Epithelial cell of prostate (primary cell): Measurements from ENCODE around the gene RAPGEF5.
A peak's percentile ranks its signal among the peaks of the same experiment; 100 is the strongest.
"Not testable (repeated sequence)": the region's sequence is repeated elsewhere in the genome, so short reads cannot be mapped to it uniquely, and the experiment has no call there.

Experiments used
- DNase-seq: peaks from one replicate; pipeline ENCODE4 v3.0.0-alpha.2; 2011; ENCODE audit warnings: low read depth, low spot score
- H3K27ac ChIP-seq: fragments of 450-650 bp; 2 replicates; pipeline ENCODE4 v1.5.1; 2017; ENCODE audit warnings: mild to moderate bottlenecking

The RAPGEF5 gene

DNA sequence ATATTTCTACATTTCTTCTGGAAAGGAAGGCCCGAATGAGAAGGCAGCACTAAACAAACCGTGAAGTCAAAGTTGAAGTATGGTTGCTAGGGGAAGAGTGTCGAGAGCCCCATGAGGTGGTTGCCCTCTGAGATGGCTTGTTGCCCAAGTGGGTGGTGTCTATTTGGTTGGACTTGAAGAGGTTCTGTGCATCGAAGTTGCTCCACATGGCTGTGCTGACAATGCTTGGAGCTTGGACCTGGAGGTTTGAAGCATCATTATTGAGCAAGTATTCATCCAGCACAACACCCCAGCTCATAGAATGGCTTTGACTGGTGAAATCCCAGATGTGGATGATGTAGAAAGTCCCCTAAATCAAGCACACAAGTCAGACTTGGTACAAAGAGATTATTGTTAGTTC is 246.1 kb downstream of the RAPGEF5 start:
- H3K27ac ChIP-seq: no peak overlapping the region
- no peak for DNase-seq

GRCh38 chr7:22110227-22110839 is 246.6 kb downstream of the RAPGEF5 start:
- DNase-seq: no peak
- no peak overlapping the region for H3K27ac ChIP-seq

- H3K27ac ChIP-seq: no peak overlapping the region
- no peak for DNase-seq
Measured at GRCh38 chr7:22109761-22110160, 247.2 kb downstream of the RAPGEF5 start.

GRCh38 chr7:22108151-22108845 is 248.7 kb downstream of the RAPGEF5 start:
- H3K27ac ChIP-seq: no peak overlapping the region
- no peak for DNase-seq

DNA sequence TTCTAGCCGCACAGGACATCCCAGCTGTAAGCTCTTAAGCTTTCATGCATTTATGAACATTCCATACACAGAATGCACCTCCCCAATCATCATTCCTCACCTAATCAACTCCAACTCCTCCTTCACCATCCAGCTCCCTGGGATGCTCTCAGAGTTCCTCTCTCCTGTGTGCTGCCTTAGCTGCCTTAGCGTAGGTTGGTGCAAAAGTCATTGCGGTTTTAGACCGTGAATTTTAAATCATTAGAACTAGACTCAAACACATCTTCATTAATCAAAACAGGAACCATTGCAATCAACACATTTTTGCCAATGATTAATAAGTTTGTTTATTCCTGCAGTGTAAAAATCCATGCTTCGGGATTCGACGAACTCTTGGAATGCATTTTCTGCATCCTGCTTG is 251.4 kb downstream of the RAPGEF5 start:
- no peak for DNase-seq
- H3K27ac ChIP-seq: no peak overlapping the region

GRCh38 chr7:22094413-22095342 is 262.3 kb downstream of the RAPGEF5 start:
- no peak for DNase-seq
- H3K27ac ChIP-seq: no peak overlapping the region

DNA sequence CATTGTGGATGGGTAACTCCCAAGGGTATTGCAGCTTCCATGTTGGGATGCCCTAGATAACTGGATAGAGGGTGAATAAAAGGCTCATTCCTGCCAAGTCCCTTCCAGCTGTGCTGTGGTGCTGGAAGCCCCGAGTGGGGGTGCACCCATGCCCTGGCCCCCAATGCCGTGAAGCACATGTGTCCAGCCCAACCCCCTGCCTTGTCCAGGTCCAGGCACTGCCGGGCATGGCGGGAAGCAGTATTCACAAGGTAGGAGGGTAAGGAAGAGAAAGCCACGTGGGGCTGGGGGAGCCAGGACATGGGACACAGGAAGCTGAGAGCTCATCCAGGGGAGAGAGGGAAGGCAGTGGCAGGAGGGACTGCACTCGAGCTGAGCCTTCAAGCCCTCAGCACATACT is 263.0 kb downstream of the RAPGEF5 start:
- H3K27ac ChIP-seq: no peak overlapping the region
- no peak for DNase-seq

DNA sequence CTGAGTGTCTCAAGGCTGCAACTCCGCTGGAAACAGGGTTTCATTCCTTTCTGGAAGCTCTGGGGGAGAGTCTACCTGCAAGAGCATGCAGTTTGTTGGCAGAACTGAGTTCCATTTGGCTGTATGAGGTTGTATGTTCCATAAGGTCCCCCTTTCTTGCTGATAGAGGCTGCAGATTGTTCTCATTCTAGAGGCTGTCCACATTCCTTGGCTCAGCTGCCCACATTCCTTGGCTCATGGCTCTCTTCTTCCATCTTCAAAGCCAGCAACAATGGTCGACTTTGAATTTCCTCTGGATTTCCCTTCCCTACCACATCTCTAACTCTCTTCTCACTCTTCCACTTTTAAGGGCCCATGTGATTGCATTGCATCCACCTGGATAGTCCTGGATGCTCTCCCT is 264.0 kb downstream of the RAPGEF5 start:
- DNase-seq: no peak
- H3K27ac ChIP-seq: no peak overlapping the region

GRCh38 chr7:22090958-22091525 is 265.9 kb downstream of the RAPGEF5 start:
- DNase-seq, H3K27ac ChIP-seq: not testable (repeated sequence)

DNA sequence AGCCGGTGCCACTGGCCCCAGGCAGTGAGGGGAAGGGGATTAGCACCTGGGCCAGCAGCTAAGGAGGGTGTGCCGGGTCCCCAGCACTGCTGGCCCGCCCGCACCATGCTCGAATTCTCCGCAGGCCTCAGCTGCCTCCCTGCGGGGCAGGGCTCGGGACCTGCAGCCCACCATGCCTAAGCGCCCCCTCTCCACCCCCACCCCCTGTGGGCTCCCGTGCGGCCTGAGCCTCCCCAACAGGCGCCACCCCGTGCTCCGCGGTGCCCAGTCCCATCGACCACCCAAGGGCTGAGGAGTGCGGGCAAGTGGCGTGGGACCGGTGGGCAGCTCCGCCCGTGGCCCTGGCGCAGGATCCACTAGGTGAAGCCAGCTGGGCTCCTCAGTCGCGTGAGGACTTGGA is 266.4 kb downstream of the RAPGEF5 start:
- no peak overlapping the region for H3K27ac ChIP-seq
- no peak for DNase-seq

DNA sequence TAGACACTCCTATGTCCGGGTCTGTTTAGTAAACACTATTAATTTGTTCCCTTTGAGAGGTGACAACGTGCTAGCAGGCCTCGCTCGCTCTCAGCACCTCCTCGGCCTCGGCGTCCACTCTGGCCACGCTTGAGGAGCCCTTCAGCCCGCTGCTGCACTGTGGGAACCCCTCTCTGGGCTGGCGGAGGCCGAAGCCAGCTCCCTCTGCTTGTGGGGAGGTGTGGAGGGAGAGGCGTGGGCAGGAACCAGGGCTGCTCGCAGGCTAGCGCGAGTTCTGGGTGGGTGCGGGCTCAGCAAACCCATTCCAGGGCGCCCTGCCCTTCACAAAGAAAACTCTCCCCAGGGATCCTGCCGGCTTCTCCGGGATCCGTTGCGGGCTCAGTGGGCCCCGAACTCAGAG is 266.8 kb downstream of the RAPGEF5 start:
- no peak for DNase-seq
- no peak overlapping the region for H3K27ac ChIP-seq

- no peak overlapping the region for H3K27ac ChIP-seq
- no peak for DNase-seq
Measured at GRCh38 chr7:22088827-22089226, 268.1 kb downstream of the RAPGEF5 start.

DNA sequence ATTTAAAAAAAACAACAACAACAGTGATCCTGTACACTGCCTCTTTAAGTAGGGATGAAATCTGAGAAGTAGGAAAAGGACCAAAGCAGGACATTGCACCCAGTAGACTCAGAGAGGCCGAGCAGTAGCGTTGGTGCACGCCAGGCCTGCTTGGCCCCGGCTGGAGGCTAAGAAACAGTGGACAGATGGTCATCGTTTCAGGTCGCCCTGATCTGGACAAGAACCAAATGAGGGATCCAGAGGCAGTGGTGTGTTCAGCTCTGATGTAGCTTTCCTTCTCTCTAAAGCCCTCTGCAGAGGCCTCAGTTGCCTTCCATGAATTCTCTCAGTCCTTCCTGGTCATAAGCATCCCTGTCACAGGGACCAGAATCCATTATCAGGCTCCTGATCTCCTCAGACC is 269.1 kb downstream of the RAPGEF5 start:
- no peak overlapping the region for H3K27ac ChIP-seq
- DNase-seq: no peak

DNA sequence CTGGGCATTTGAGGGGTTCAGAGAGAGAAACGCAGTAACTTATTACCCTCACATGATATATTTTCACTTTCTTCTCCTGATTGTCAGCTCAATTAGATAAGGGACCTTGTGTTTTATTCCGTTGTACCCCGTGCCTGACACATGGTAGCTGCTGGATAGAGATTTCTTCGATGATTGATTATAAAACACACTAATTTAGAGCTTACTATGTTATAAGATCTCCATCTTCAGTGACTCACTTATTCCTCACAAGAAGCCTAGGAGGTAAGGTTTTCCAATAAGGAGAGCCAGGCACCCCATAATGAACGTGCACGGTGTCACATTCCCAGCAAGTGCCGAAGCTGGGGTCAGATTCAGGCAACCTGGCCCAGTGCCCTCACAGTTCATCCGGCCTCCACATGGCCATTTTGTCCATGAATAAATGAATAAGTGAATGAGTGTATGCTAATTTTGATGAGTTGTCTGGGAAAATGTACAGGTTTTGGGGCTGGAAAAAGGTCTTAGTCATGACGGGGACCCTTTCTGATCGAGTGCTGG is 273.2 kb downstream of the RAPGEF5 start:
- H3K27ac ChIP-seq: peak overlapping the region; percentile 43
- no peak for DNase-seq

DNA sequence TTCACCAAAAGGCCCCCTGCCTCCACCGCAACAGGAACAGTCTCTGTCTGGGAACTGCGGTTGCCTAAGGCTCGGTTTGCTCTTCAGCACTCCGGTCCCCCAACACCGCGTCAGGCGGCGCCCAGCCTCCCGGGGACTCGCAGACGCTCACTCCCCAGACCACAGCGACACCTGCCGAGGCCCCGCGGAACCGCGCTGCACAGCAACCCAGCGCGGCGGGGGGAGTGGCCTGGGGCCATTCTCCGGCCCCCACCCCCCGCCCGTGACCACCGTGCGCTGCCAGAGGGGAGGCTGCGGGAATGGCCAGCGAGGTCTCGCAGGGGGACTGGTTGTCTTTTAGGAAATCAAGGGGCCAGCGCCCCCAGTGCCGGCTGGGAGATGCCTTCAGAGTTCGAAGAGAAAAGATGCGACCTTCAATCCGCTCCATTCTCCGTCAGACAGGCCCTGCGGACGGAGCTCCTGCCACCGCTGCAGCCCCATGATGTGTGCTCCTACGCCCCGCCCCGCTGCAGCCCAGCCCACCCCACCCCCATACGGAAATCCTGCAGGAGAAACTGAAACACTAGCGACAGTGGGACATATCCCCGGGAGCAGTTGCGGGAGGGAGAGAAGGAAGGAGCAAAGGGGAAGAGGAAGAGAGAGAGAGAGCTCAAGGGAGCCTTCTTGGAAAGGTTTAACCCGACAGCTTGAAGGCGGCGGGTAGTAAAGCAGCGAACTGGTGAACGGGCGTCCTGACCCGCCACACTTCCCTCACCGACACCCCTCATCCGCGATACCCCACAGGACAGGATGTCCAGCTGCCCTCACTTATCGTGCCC is 273.9 kb downstream of the RAPGEF5 start:
- no peak for DNase-seq
- peak overlapping the region; percentile 43 for H3K27ac ChIP-seq

- DNase-seq: no peak
- no peak overlapping the region for H3K27ac ChIP-seq
Measured at GRCh38 chr7:22082553-22082885, 274.4 kb downstream of the RAPGEF5 start.

- not testable (repeated sequence) for DNase-seq
Measured at GRCh38 chr7:22080219-22080618, 276.7 kb downstream of the RAPGEF5 start.

GRCh38 chr7:22078872-22079271 is 278.1 kb downstream of the RAPGEF5 start:
- DNase-seq, H3K27ac ChIP-seq: not testable (repeated sequence)

More at GRCh38 chr7:22080219-22080618, 276.7 kb downstream of the RAPGEF5 start:
- H3K27ac ChIP-seq: not testable (repeated sequence)

DNA sequence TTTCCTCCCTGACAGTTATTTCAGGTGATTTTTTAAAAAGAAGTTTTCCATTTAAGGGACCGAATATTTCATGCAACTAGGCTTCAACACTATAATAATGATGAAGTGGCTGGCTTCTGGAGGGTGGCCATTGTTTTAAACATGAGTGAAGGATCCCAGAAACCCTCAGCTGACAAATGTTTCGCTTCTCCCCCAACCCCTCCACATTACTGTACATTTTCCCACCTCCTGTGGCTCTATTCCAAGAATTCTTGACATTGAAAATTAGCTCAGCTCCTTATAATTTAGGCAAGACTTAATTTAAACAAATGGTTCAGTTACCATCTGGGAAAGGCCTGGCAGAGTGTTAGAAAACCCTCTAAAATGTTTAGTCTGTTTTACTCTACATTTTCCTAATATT is 281.4 kb downstream of the RAPGEF5 start:
- DNase-seq: no peak
- H3K27ac ChIP-seq: no peak overlapping the region

DNA sequence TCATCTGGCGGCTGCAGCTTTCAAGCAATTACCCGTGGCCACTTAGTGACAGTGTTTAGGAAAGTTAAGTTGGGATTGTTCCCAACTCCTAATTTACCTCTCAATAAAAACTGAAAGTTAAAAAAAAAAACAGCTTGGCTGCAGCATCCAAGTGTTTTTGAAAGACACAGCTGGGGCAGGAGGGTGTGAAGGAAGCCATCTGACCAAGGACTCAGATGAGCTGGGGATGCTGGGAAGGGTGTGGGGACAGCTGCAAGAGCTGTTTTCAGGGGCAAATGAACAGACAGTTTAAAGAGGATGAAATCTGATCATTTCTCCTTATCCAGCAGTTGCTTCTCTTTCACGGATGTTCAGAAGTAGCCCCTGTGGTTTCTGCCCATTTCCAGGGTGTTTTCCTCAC is 282.1 kb downstream of the RAPGEF5 start:
- H3K27ac ChIP-seq: no peak overlapping the region

More for the DNA sequence above, 282.1 kb downstream of the RAPGEF5 start:
- DNase-seq: no peak
